HG02938 (cell line): ENCODE measurements around the gene SLC7A14.
A peak's percentile ranks its signal among the peaks of the same experiment; 100 is the strongest.
"Not testable (repeated sequence)": the region's sequence is repeated elsewhere in the genome, so short reads cannot be mapped to it uniquely, and the experiment has no call there.

Experiments
- ATAC-seq: cut with Tn5 transposase; IDR thresholded peaks from one replicate; pipeline ENCODE4 v1.9.1; 2021; ENCODE audit warnings: mild to moderate bottlenecking, moderate library complexity; ENCODE audit not compliant: unreplicated experiment

SLC7A14 gene

GRCh38 chr3:170594528-170594927, 8.7 kb upstream of the SLC7A14 start:
- no peak for ATAC-seq

GRCh38 chr3:170593634-170594033, 7.8 kb upstream of the SLC7A14 start:
- ATAC-seq: no peak

- ATAC-seq: no peak
Measured at GRCh38 chr3:170589113-170589512, 3.2 kb upstream of the SLC7A14 start.

GRCh38 chr3:170585008-170585936, 603 bp downstream of the SLC7A14 start:
- ATAC-seq: no peak

GRCh38 chr3:170584585-170585007, 1.3 kb downstream of the SLC7A14 start:
- no peak for ATAC-seq

- ATAC-seq: no peak
Measured at GRCh38 chr3:170579646-170580045, 6.2 kb downstream of the SLC7A14 start.

GRCh38 chr3:170572665-170573253, 13.1 kb downstream of the SLC7A14 start:
- ATAC-seq: peak; percentile 99

GRCh38 chr3:170567598-170567997, 18.3 kb downstream of the SLC7A14 start:
- not testable (repeated sequence) for ATAC-seq

GRCh38 chr3:170566413-170566812, 19.5 kb downstream of the SLC7A14 start:
- no peak for ATAC-seq

GRCh38 chr3:170565495-170565894, 20.4 kb downstream of the SLC7A14 start:
- ATAC-seq: no peak

GRCh38 chr3:170564664-170565063, 21.2 kb downstream of the SLC7A14 start:
- ATAC-seq: no peak

- ATAC-seq: peak; percentile 94
Measured at GRCh38 chr3:170563712-170564423, 22.0 kb downstream of the SLC7A14 start.

GRCh38 chr3:170562080-170562479, 23.8 kb downstream of the SLC7A14 start:
- ATAC-seq: no peak

GRCh38 chr3:170560717-170561382, 25.0 kb downstream of the SLC7A14 start:
- no peak for ATAC-seq

- ATAC-seq: no peak
Measured at GRCh38 chr3:170560296-170560695, 25.6 kb downstream of the SLC7A14 start.

- ATAC-seq: no peak
Measured at GRCh38 chr3:170558427-170558826, 27.4 kb downstream of the SLC7A14 start.

- no peak for ATAC-seq
Measured at GRCh38 chr3:170555329-170555728, 30.5 kb downstream of the SLC7A14 start.

GRCh38 chr3:170553788-170554757, 31.8 kb downstream of the SLC7A14 start:
- no peak for ATAC-seq

GRCh38 chr3:170551252-170551651, 34.6 kb downstream of the SLC7A14 start:
- no peak for ATAC-seq

- no peak for ATAC-seq
Measured at GRCh38 chr3:170542704-170543103, 43.2 kb downstream of the SLC7A14 start.
